Posterior vena cava (tissue), 2 donors: Measurements from ENCODE around the gene SIX1. TPM values are rescaled to one million over a fixed set of nuclear protein-coding genes. Genes with fewer than 3 reads are reported as not detected.

Experiments used
- DNase-seq: peaks from one replicate; pipeline ENCODE4 v3.0.0-alpha.2; 2020; ENCODE audit warnings: low spot score
- intact Hi-C, 2 donors: fragments of 100-400 bp; cut with DNase I; formaldehyde crosslinking; loops; one replicate each; pipeline versions ENCODE4 v1.14.1 to v1.14.2; 2022 to 2023
- total RNA-seq, 2 donors: library from RNA; stranded (reverse); fragmentation: NEBNext Ultra II Directional; extraction: Animal tissue kit (Norgen Biotek cat#: 25700); gene quantifications; one replicate each; pipeline ENCODE4 v1.2.1, GENCODE V29; 2021
- donor health status: DM: yes; HTN: yes; CAD: no.
- donor health status: DM: yes; HTN: yes; CAD: no.

SIX1 gene
- total RNA-seq, 2 donors from 2014 or later = 4.3 TPM

GRCh38 chr14:60645126-60645741 lies 4.0 kb downstream of the SIX1 start:
- intact Hi-C loops = no loop called here
- DNase-seq = no peak

GRCh38 chr14:60644666-60645065 lies 4.6 kb downstream of the SIX1 start:
- DNase-seq = no peak
- intact Hi-C loops = no loop called here

GRCh38 chr14:60643463-60644314 lies 5.6 kb downstream of the SIX1 start:
- intact Hi-C loops = no loop called here
- no peak for DNase-seq

DNA sequence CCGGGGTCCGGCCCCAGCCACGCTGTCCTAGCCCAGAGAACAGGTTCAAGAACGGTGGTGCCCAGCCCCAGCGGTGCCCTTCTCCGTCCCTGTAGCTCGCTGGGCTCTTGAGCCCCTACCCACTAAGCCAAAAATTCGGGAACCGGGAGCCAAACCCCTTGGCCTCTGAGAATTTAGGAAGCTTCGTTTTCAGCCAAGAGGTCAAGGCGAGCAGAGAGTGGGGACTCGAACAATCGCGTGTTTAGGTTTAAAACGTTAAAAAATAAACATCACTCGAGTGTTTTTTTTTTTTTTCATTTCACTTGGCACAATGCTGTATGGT lies 6.2 kb downstream of the SIX1 start:
- intact Hi-C loops = no loop called here

GRCh38 chr14:60642270-60643140 lies 6.8 kb downstream of the SIX1 start:
- intact Hi-C loops = no loop called here
- DNase-seq = no peak

More for the DNA sequence above, 6.2 kb downstream of the SIX1 start:
- DNase-seq = no peak

DNA sequence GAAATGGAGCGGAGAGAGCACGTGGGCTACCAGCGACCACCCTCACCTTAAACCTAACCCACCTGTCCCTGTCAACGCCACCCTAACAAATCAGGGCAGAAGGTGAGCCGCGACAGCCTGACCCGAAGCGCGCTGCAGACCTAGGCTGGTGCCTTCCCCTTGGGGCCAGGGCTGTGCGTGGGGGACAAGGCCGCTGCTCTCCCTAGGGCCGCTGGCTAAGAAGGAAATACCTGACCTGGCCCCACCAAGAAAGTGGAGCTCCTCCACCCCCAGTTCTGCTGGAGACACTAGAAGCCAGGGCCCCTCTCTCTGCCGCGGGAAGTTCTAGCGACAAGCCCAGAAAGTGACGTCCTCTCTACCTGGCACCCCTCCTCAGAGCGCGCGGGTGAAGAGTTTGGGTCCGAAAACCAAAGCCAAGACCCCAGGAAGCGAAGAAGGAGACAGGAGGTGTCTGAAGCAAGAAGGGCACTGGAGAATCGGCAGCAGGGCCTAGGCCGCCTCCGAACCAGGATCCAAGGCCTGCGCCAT lies 7.5 kb downstream of the SIX1 start:
- intact Hi-C loops = no loop called here
- DNase-seq = no peak

DNA sequence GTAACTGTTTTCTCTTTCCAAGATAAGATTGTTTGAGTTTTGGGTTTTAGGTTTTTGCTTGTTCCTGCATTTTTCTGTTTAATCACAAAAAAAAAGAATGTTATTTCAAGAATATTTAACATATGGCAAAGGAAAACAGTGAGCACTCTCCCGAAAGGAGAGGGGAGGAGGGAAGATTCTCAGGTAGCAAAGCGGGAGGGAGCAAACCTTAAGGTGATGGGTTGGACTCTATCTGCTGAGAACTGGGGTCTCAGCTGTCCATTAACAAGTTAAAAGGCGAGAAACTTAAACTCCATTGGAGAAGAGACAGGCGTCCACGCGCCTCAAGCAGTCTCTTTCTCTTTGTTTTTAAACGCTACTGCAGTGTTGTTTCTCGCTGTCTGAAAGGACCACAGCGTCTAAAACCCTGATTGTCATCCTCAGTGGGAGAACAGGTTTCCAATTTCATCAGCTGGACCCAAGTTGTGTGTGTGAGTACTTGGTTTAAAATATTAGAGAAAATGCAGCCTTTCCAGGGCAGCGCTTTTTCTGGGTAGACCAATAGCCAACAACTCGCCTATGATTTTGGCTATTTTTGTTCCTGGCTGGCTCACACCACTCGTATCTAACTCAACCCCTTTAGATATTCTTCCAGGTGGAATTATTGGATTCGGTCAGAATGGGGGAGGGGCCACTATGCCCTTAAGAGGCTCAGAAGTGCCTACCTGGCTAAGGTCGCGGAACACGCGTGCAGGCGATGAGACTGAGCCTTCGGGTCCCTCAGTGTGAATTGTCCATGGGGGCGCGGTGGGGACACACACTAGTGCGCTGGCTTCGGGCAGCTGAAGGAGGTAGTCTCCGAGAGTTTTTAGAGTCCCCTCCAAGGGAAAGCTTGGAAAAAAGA lies 8.2 kb downstream of the SIX1 start:
- DNase-seq = no peak
- intact Hi-C loops = no loop called here

DNA sequence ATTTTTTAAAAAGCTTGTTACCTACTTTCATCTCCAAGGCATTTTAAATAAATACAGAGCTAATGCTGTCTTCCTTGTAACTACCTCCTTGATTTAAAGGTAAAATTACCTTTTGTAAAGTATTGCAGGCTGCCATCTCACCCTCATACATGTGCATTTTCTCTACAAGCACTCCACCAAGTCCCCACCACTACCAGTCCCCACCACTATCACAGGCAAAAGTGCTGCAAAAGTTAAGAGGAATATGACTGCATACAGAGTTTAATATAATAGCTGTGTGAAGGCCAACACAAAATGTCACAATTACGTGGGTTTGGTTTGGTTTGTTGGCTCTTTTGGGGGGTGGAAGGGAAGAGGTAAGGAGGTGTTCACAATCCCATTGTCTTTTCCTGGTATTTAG lies 9.6 kb downstream of the SIX1 start:
- intact Hi-C loops = no loop called here

DNA sequence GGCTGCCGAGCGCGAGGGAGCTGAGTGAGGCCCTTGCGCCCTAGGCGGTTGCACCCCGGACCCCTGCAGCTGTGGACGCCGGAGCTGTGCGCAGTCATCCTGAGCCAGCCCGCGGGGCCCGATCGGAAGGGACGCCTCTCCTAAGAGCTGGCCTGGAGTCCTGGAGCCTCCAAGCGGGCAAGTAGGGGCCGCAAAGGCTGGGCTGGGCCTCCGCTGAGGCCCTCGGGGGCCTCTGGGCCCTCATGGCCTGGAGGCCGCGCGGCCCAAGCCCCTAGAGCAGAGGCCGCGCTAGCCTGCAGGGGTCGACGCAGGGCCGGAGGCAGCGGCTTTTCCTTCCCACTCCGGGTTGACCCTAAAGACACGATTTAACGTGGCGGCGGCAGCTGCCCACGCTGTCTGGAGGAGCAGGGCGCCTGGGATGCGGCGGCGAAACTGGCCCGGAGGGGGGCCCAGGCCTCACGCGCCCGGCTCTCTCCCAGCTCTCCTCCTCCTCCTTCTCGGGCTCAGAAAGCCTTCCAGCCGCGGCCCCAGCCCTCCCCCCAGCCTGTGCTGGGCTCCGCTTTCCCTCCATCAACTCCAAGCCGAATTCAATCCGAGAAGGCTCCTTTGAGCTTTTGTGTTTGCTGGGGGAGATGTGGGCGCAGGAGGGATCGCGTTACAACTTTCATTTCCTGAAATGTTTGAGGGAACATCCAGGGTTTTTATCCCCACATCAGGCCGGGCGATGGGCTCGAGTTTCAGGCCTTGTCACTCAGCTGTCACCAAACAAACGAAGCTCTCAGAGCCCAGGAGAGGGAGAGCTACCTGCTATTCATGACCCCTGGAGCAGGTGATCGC lies 11.6 kb downstream of the SIX1 start:
- no peak for DNase-seq
- intact Hi-C loops = no loop called here

More for the DNA sequence above, 9.6 kb downstream of the SIX1 start:
- DNase-seq = no peak

DNA sequence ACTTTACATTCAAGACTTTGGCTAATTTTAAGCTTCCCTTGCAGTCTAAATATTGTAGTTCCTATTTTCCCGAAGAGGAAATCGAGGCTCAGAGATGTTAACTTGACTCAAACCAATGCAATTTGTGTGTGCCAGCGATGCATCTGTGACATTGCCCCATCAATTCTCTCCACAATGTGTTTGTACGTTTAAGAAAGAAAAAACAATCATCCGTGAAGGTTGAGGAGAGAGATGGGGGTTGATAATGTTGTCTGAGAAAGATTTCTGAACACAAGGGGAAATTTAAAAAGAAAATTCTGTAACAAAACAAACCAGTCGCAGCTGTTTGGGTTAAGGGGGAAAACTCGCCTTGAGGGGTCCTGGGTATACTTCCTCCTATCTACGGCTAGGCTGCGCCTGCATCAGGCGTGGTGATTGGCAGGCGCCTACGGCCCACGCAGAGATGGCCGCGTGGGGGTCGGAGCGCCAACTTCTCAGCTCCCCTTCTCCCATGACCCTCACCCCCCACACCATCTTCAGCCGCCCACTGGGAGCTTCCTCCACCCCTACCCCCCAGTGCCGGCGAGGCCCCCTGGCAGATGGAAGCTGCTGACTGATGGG lies 12.3 kb downstream of the SIX1 start:
- intact Hi-C loops = no loop called here
- no peak for DNase-seq

GRCh38 chr14:60634153-60634552 lies 15.1 kb downstream of the SIX1 start:
- intact Hi-C loops = no loop called here
- no peak for DNase-seq

DNA sequence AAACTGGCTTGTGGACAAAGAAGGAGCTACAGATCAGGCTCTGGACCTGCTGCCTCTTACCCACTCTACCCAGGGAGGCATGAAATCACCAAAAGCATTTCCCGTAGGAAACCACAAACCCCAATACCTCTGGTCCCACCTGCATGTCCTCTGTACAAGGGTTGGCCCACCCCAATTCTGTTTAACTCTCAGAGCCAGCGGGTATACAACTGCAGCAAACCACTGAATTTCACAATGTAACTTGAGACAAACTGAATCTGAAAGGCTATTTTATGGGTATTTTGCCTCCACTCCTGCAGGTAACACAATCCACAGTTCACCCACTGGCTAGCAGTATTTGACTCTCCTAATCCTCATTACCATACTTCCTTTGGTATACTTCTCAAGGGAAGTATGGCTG lies 16.5 kb downstream of the SIX1 start:
- intact Hi-C loops = no loop called here
- DNase-seq = no peak

GRCh38 chr14:60632257-60632656 lies 17.0 kb downstream of the SIX1 start:
- intact Hi-C loops = no loop called here
- DNase-seq = no peak

GRCh38 chr14:60631842-60632241 lies 17.4 kb downstream of the SIX1 start:
- DNase-seq = no peak
- intact Hi-C loops = no loop called here

DNA sequence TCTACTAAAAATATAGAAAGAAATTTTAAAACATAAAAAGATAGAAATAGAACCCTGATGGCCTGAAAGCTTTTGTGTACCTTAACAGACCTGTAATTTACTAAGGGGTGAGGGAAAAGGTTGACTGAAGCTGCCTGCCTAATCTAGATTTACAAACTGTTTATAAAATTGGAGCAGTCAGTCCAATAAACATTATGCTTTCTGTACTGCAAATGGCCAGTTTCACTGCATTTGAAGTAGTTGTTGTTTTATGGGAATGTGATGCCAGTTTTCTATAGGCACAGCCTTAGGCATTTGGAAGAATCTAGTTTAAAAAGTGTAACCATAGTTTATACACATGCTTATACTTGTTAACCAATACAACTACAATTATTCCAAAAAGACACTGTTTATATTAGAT lies 19.1 kb downstream of the SIX1 start:
- DNase-seq = no peak
- intact Hi-C loops = no loop called here

DNA sequence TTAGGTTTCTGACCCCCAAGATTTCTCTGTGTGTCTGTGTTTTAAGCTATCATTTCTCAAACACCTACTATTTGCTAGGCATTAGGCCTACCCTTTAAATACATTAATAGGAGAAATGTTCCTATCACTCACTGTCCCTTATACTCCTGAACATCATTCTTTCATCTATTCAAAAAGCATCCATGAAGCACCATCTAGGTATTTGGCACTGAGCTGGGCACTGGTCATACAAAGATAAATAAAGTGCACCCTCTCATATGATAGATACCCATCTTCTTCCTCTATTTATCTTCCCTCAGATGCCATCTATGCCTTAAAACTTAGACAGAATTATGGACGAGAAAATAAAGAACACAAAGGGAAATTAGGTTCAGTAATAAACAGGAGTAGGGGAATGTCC lies 20.4 kb downstream of the SIX1 start:
- intact Hi-C loops = no loop called here

DNA sequence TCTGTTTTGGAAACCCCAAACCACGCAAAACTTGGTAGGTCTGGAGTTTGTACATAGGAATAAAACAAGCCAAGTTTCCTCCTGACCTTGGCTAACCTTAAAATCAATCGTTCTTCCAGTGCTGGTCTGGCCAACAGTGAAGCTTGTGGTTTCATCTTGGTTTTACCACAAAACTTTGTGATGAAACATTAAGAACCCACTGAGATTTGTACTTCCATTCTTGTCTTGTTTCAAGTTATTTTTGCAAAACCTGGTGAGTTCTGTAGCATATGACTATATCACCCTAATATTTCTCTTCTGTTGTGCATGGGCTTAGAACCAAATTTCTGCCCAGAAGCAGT lies 26.4 kb downstream of the SIX1 start:
- no peak for DNase-seq
- intact Hi-C loops = loop anchor here (5.0 kb wide), 1 partner anchor 629 kb away; no protein-coding TSS in a partner anchor

More for the DNA sequence above, 20.4 kb downstream of the SIX1 start:
- no peak for DNase-seq
